Keratinocyte (primary cell): ENCODE results near the gene DAPK2. TPM values are rescaled to one million over a fixed set of nuclear protein-coding genes. Genes with fewer than 3 reads are reported as not detected.

Experiments
- DNase-seq: peaks from one replicate; pipeline ENCODE4 v3.0.0-alpha.2; 2011; ENCODE audit warnings: low read depth, missing footprints, low spot score
- FAIRE-seq: peaks from 2 replicates; lab custom pipeline; 2011; peaks lifted over from hg19 to GRCh38; lab: Jason Lieb, UNC
- H2AFZ ChIP-seq: 2 replicates; pipeline ENCODE4 v1.6.0; 2012; ENCODE audit warnings: low read length, control low read depth, inconsistent platforms; ENCODE audit not compliant: control insufficient read depth
- H3K27ac ChIP-seq: 2 replicates; pipeline ENCODE4 v1.5.1; 2011; ENCODE audit warnings: low read length; ENCODE audit not compliant: control insufficient read depth, insufficient read depth
- H3K27me3 ChIP-seq: 3 replicates; pipeline ENCODE4 v1.6.0; 2011; ENCODE audit warnings: low read length; ENCODE audit not compliant: control insufficient read depth, insufficient read depth; ENCODE audit errors: extremely low read depth
- H3K36me3 ChIP-seq, 2 experiments: 2 replicates in 1 of 2; 3 replicates in 1 of 2; pipeline ENCODE4 v1.5.1; 2011; ENCODE audit warnings: low read length in 2 of 2, mild to moderate bottlenecking in 1 of 2; ENCODE audit not compliant: control insufficient read depth in 2 of 2, insufficient read depth in 2 of 2; ENCODE audit errors: extremely low read depth in 1 of 2
- H3K4me1 ChIP-seq: 3 replicates; pipeline ENCODE4 v1.5.1; 2011; ENCODE audit warnings: low read length; ENCODE audit not compliant: control insufficient read depth, insufficient read depth; ENCODE audit errors: extremely low read depth
- H3K4me2 ChIP-seq: 3 replicates; pipeline ENCODE4 v1.6.0; 2011; ENCODE audit warnings: low read depth, low read length; ENCODE audit not compliant: control insufficient read depth, insufficient read depth; ENCODE audit errors: extremely low read depth
- H3K4me3 ChIP-seq, 3 experiments: fragments of 200-600 bp in 1 of 3; sonication (generic) in 1 of 3; 2 replicates in 2 of 3; 3 replicates in 1 of 3; pipeline ENCODE4 v1.5.1; 2011 to 2016; ENCODE audit warnings: low read length in 3 of 3, mild to moderate bottlenecking in 3 of 3, control low read depth in 2 of 3, inconsistent platforms in 1 of 3, low read depth in 1 of 3, mixed read lengths in 1 of 3, mixed run types in 1 of 3, moderate library complexity in 1 of 3; ENCODE audit not compliant: control insufficient read depth in 2 of 3, insufficient read depth in 2 of 3; ENCODE audit errors: extremely low read depth in 1 of 3
- H3K79me2 ChIP-seq: 2 replicates; pipeline ENCODE4 v1.6.0; 2012; ENCODE audit warnings: low read length; ENCODE audit not compliant: control insufficient read depth, insufficient read depth
- H3K9ac ChIP-seq: 3 replicates; pipeline ENCODE4 v1.6.0; 2011; ENCODE audit warnings: low read length; ENCODE audit not compliant: control insufficient read depth, insufficient read depth; ENCODE audit errors: extremely low read depth
- H3K9me1 ChIP-seq: 3 replicates; pipeline ENCODE4 v1.6.0; 2011; ENCODE audit warnings: low read length; ENCODE audit not compliant: control insufficient read depth, insufficient read depth; ENCODE audit errors: extremely low read depth
- H3K9me3 ChIP-seq: 2 replicates; pipeline ENCODE4 v1.5.1; 2012; ENCODE audit warnings: low read depth, low read length; ENCODE audit not compliant: control insufficient read depth
- H4K20me1 ChIP-seq: 3 replicates; pipeline ENCODE4 v1.6.0; 2011; ENCODE audit warnings: low read length; ENCODE audit not compliant: control insufficient read depth, insufficient read depth; ENCODE audit errors: extremely low read depth
- EZH2 ChIP-seq: IDR thresholded peaks from one replicate; pipeline ENCODE4 v1.6.1; 2012; ENCODE audit warnings: inconsistent platforms, mild to moderate bottlenecking, low read length, moderate library complexity
- dilution Hi-C: fragments of 300-500 bp; cut with MboI; formaldehyde crosslinking; loops from one replicate; pipeline ENCODE4 v1.7.0; 2020; ENCODE audit warnings: low sequenced_read_pairs; ENCODE audit not compliant: extremely low pct_ligation_motif_present
- polyA plus RNA-seq, 5 experiments: library from polyadenylated mRNA; depleted of rRNA in 3 of 5; stranded (reverse) in 3 of 5; stranded (forward) in 1 of 5; unstranded in 1 of 5; fragments of >200 nt; gene quantifications; 1 replicate in 1 of 5; 2 replicates in 3 of 5; 3 replicates in 1 of 5; pipeline versions ENCODE4 v1.2.1 to v1.2.3, GENCODE V29; 2011 to 2012; ENCODE audit warnings: missing spikeins in 2 of 5, low read depth in 1 of 5, low replicate concordance in 1 of 5
- TF ChIP-seq, protein P1 (sequence below), 3 experiments: IDR thresholded peaks in 1 of 3; conservative IDR thresholded peaks in 1 of 3; optimal IDR thresholded peaks in 1 of 3; 2 replicates in 2 of 3; 3 replicates in 1 of 3; pipeline versions ENCODE3 to v1.5.1; 2011; ENCODE audit warnings: low read length in 3 of 3, mild to moderate bottlenecking in 3 of 3, moderate library complexity in 2 of 3, control low read depth in 1 of 3, inconsistent platforms in 1 of 3; ENCODE audit not compliant: insufficient read depth in 2 of 3; ENCODE audit errors: extremely low read depth in 1 of 3

The DAPK2 gene
- polyA plus RNA-seq, 1 donor (not counting 4 experiments of a cell fraction or from before 2014, with no cell fraction given): 1.4 TPM

GRCh38 chr15:63973212-63974009 is 72.9 kb downstream of the DAPK2 start:
- Histone ChIP-seq H3K36me3 (peaks cover 0 to 1% of the 10 kb centered on the region in 2 experiments), H3K27ac (no peak overlapping the region), H3K9me3 (no peaks in the 10 kb centered on the region), H3K79me2 (no peaks in the 10 kb centered on the region), H4K20me1 (no peaks in the 10 kb centered on the region), H3K9me1 (no peaks in the 10 kb centered on the region), H3K4me1 (peaks cover 6% of the 10 kb centered on the region), H3K9ac (no peak overlapping the region), H3K27me3 (no peaks in the 10 kb centered on the region), H2AFZ (no peak overlapping the region), H3K4me3 (no peak overlapping the region), H3K4me2 (no peak overlapping the region)
- TF ChIP-seq, protein P1, sequence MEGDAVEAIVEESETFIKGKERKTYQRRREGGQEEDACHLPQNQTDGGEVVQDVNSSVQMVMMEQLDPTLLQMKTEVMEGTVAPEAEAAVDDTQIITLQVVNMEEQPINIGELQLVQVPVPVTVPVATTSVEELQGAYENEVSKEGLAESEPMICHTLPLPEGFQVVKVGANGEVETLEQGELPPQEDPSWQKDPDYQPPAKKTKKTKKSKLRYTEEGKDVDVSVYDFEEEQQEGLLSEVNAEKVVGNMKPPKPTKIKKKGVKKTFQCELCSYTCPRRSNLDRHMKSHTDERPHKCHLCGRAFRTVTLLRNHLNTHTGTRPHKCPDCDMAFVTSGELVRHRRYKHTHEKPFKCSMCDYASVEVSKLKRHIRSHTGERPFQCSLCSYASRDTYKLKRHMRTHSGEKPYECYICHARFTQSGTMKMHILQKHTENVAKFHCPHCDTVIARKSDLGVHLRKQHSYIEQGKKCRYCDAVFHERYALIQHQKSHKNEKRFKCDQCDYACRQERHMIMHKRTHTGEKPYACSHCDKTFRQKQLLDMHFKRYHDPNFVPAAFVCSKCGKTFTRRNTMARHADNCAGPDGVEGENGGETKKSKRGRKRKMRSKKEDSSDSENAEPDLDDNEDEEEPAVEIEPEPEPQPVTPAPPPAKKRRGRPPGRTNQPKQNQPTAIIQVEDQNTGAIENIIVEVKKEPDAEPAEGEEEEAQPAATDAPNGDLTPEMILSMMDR (optimal IDR thresholded peaks at IDR 0.05 in 1 of 3, IDR thresholded peaks at IDR 0.05 in 1 of 3, conservative IDR thresholded peaks at IDR 0.05 in 1 of 3; ENCODE audit: extremely low read depth in 1 of 3, insufficient read depth in 2 of 3, low read length in 3 of 3): no peak
- TF ChIP-seq EZH2: no peak
- dilution Hi-C loops: no loop called here
- no peak for FAIRE-seq
- DNase-seq: no peak

DNA sequence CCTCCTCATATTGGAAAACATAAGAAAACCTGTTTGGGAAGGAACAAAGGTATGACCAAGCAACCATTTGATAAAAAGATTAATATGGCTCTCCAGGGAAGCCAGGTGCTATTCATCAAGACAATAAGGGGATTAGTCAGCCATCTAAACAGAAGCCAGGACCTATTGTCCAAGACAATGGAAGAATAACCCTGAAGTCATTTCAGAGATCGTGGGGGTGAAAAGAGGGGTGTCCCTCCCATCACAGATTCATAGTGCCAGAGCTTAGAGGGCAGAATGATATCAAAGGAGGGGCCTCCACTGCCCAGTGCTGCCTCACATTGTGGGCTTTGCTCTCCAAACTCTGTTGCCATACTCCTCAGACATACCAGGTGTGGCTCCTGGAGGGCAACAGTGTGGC is 73.5 kb downstream of the DAPK2 start:
- no peak for DNase-seq
- Histone ChIP-seq H4K20me1 (no peaks in the 10 kb centered on the region), H2AFZ (no peak overlapping the region), H3K9ac (no peak overlapping the region), H3K4me2 (no peak overlapping the region), H3K79me2 (no peaks in the 10 kb centered on the region), H3K36me3 (peaks cover 0 to 1% of the 10 kb centered on the region in 2 experiments), H3K4me1 (peaks cover 6% of the 10 kb centered on the region), H3K9me1 (no peaks in the 10 kb centered on the region), H3K27ac (no peak overlapping the region), H3K4me3 (no peak overlapping the region), H3K9me3 (no peaks in the 10 kb centered on the region), H3K27me3 (no peaks in the 10 kb centered on the region)
- FAIRE-seq: no peak
- no peak for TF ChIP-seq EZH2
- TF ChIP-seq, protein P1 (optimal IDR thresholded peaks at IDR 0.05 in 1 of 3, IDR thresholded peaks at IDR 0.05 in 1 of 3, conservative IDR thresholded peaks at IDR 0.05 in 1 of 3; ENCODE audit: extremely low read depth in 1 of 3, insufficient read depth in 2 of 3, low read length in 3 of 3): no peak
- dilution Hi-C loops: no loop called here
